Ascending aorta (tissue), 2 donors: ENCODE measurements around the gene ANO7. TPM values are rescaled to one million over a fixed set of nuclear protein-coding genes. Genes with fewer than 3 reads are reported as not detected.
A peak's percentile ranks its signal among the peaks of the same experiment; 100 is the strongest.

Experiments
- DNase-seq, 2 donors: peaks; one replicate each; pipeline ENCODE4 v3.0.0-alpha.2; 2019; ENCODE audit warnings: low spot score in 2 of 2
- H3K27ac ChIP-seq, 2 donors: fragments of 200-600 bp; sonication (generic); one replicate each; pipeline ENCODE4 v1.5.1; 2016 to 2017; ENCODE audit warnings: mild to moderate bottlenecking in 1 of 2
- H3K27me3 ChIP-seq: fragments of 200-600 bp; sonication (generic); one replicate; pipeline ENCODE4 v1.5.1; 2017
- H3K36me3 ChIP-seq, 2 donors: fragments of 200-600 bp; sonication (generic); one replicate each; pipeline ENCODE4 v1.5.1; 2016
- H3K4me1 ChIP-seq, 2 donors: fragments of 200-600 bp; sonication (generic); one replicate each; pipeline ENCODE4 v1.5.1; 2016 to 2017; ENCODE audit warnings: mild to moderate bottlenecking in 1 of 2
- H3K4me3 ChIP-seq, 2 donors: fragments of 200-600 bp; sonication (generic); one replicate each; pipeline ENCODE4 v1.5.1; 2016 to 2017; ENCODE audit warnings: mild to moderate bottlenecking in 1 of 2
- H3K9me3 ChIP-seq, 2 donors: fragments of 200-600 bp; sonication (generic); one replicate each; pipeline ENCODE4 v1.5.1; 2016
- CTCF ChIP-seq, 3 experiments: fragments of 200-600 bp in 2 of 3; fragments of 450-650 bp in 1 of 3; sonication (generic) in 2 of 3; IDR thresholded peaks; one replicate each; pipeline ENCODE4 v1.5.1; 2016 to 2019; ENCODE audit warnings: antibody characterized with exemption in 3 of 3, mild to moderate bottlenecking in 1 of 3, moderate library complexity in 1 of 3
- intact Hi-C: fragments of 100-400 bp; cut with DNase I; formaldehyde crosslinking; loops from one replicate; pipeline ENCODE4 v1.15.1; 2023
- total RNA-seq: library from RNA; depleted of rRNA; stranded (reverse); fragments of >200 nt; gene quantifications from one replicate; pipeline ENCODE4 v1.1.0, GENCODE V29; 2016

ANO7 gene
- total RNA-seq, 1 donor from 2014 or later: 0.43 TPM

- Histone ChIP-seq H3K27ac (no peak overlapping the region), H3K36me3 (peaks cover 90 to 100% of the 10 kb centered on the region in 2 donors), H3K27me3 (no peaks in the 10 kb centered on the region), H3K4me3 (no peak overlapping the region), H3K4me1 (no peaks in the 10 kb centered on the region), H3K9me3 (no peaks in the 10 kb centered on the region)
- DNase-seq: no peak
- intact Hi-C loops: no loop called here
- no peak for TF ChIP-seq CTCF (IDR thresholded peaks at IDR 0.05)
Observed at GRCh38 chr2:241248897-241249296, 60.4 kb downstream of the ANO7 start.

DNA sequence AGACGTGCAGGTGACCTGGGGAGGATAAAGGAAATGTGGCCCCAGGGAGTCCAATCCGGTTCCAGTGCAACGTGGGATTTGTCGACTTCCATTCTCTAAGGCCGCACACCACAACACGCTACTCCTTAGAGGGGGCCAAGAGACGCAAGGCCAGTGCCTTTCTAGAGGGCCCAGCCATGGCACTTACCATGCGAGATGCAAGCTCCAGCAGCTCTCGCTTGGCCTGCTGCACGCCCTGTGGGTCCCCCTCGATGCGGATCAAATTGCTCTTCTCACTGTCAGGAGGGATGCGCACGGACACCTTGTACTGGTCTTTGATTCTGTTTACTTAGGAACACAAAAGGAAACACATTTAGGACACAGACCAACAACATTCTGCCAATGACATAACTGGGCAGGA, 61.2 kb downstream of the ANO7 start:
- no peak for TF ChIP-seq CTCF (IDR thresholded peaks at IDR 0.05)
- H3K27ac ChIP-seq: no peak overlapping the region
- no peaks in the 10 kb centered on the region for H3K27me3 ChIP-seq
- no peaks in the 10 kb centered on the region for H3K4me1 ChIP-seq
- peaks cover 88 to 100% of the 10 kb centered on the region in 2 donors for H3K36me3 ChIP-seq
- H3K4me3 ChIP-seq: no peak overlapping the region
- no peak for DNase-seq
- no peaks in the 10 kb centered on the region for H3K9me3 ChIP-seq
- intact Hi-C loops: no loop called here

- Histone ChIP-seq H3K4me1 (no peaks in the 10 kb centered on the region), H3K36me3 (peaks cover 86 to 99% of the 10 kb centered on the region in 2 donors), H3K27me3 (no peaks in the 10 kb centered on the region), H3K9me3 (no peaks in the 10 kb centered on the region), H3K4me3 (no peak overlapping the region), H3K27ac (no peak overlapping the region)
- DNase-seq: peak in 1 of 2 donors; percentile 53
- no peak for TF ChIP-seq CTCF (IDR thresholded peaks at IDR 0.05)
- intact Hi-C loops: no loop called here
Observed at GRCh38 chr2:241252778-241253475, 64.5 kb downstream of the ANO7 start.

GRCh38 chr2:241254904-241255351, 66.5 kb downstream of the ANO7 start:
- H3K27me3 ChIP-seq: no peaks in the 10 kb centered on the region
- H3K4me3 ChIP-seq: no peak overlapping the region
- H3K9me3 ChIP-seq: no peaks in the 10 kb centered on the region
- no peaks in the 10 kb centered on the region for H3K4me1 ChIP-seq
- peaks cover 74 to 92% of the 10 kb centered on the region in 2 donors for H3K36me3 ChIP-seq
- no peak for TF ChIP-seq CTCF (IDR thresholded peaks at IDR 0.05)
- peak in 1 of 2 donors; percentile 55 for DNase-seq
- no peak overlapping the region for H3K27ac ChIP-seq
- intact Hi-C loops: no loop called here

DNA sequence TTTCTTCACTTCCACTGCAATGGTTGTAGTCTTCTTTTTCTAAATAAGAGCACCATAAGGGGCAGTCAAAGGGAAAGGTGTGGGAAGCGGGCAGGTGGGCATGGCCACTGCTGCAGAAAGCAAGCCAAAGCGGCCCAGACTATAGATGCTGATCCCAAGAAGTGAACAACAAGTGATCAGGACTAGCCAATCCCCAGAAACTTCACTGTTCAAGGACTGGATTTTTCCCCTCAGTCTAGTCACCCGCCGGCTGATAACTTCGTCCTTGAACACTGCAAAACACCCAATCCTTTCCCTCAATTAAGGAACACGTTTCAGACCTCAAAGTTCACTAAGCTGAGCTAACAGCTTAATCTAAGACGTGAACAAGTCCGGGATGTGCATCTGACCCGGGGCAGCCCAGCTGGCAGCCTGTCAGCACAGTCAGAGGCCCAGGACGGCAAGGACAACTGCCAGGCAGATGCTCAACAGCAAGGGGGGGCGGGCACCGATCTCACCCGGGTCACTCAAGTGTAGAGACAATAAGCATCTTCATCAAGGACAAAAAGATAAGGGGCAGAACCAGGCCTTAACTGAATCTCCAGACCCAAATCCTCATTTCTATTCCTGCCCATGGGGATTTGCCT, 67.2 kb downstream of the ANO7 start:
- intact Hi-C loops: no loop called here
- no peaks in the 10 kb centered on the region for H3K27me3 ChIP-seq
- H3K4me1 ChIP-seq: no peaks in the 10 kb centered on the region
- H3K27ac ChIP-seq: no peak overlapping the region
- H3K36me3 ChIP-seq: peaks cover 74 to 92% of the 10 kb centered on the region in 2 donors
- H3K9me3 ChIP-seq: no peaks in the 10 kb centered on the region
- peak in 1 of 2 donors; percentile 51 for DNase-seq
- no peak overlapping the region for H3K4me3 ChIP-seq
- no peak for TF ChIP-seq CTCF (IDR thresholded peaks at IDR 0.05)
